ENCODE results near the gene AACS. TPM values are rescaled to one million over a fixed set of nuclear protein-coding genes. Genes with fewer than 3 reads are reported as not detected.

AACS gene
- polyA plus RNA-seq, 1 donor from 2014 or later: 33.2 TPM

DNA sequence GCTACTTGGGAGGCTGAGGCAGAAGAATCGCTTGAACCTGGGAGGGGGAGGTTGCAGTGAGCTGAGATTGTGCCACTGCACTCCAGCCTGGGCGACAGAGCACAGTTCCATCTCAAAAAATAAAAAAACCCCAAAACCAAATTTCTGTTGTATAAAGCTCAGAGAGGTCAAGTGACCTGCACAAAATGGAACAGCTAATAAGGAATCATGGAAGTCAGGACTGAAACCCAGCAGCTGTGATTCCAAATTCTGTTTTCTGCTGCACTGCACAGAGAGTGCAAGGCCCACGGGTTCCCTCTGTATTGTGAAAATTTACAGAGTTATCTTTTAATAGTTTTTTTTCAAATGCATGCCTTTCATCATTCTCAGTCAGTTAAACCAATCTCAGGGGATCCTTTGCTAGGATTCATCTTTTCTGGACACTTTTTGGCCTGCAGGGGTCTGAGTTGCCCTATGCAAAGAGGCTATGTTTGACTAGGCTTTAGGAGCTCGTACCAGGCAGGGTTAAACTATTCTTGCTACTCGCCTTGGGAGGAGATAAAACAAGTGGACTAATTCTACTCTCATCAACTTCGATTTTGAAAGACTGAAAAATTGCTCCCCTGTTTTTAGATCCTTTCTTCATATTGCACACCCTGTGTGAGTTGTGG is 26.1 kb upstream of the AACS start:
- TF ChIP-seq, protein P1, sequence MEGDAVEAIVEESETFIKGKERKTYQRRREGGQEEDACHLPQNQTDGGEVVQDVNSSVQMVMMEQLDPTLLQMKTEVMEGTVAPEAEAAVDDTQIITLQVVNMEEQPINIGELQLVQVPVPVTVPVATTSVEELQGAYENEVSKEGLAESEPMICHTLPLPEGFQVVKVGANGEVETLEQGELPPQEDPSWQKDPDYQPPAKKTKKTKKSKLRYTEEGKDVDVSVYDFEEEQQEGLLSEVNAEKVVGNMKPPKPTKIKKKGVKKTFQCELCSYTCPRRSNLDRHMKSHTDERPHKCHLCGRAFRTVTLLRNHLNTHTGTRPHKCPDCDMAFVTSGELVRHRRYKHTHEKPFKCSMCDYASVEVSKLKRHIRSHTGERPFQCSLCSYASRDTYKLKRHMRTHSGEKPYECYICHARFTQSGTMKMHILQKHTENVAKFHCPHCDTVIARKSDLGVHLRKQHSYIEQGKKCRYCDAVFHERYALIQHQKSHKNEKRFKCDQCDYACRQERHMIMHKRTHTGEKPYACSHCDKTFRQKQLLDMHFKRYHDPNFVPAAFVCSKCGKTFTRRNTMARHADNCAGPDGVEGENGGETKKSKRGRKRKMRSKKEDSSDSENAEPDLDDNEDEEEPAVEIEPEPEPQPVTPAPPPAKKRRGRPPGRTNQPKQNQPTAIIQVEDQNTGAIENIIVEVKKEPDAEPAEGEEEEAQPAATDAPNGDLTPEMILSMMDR (IDR thresholded peaks at IDR 0.05; ENCODE audit: poor library complexity, severe bottlenecking): no peak
- TF ChIP-seq POLR2AphosphoS5 (IDR thresholded peaks at IDR 0.05) (no peak), TAF1 (IDR thresholded peaks at IDR 0.05; ENCODE audit: low read depth) (no peak), EP300 (conservative IDR thresholded peaks at IDR 0.05; ENCODE audit: poor library complexity, severe bottlenecking) (no peak)
- TF ChIP-seq, protein P2, sequence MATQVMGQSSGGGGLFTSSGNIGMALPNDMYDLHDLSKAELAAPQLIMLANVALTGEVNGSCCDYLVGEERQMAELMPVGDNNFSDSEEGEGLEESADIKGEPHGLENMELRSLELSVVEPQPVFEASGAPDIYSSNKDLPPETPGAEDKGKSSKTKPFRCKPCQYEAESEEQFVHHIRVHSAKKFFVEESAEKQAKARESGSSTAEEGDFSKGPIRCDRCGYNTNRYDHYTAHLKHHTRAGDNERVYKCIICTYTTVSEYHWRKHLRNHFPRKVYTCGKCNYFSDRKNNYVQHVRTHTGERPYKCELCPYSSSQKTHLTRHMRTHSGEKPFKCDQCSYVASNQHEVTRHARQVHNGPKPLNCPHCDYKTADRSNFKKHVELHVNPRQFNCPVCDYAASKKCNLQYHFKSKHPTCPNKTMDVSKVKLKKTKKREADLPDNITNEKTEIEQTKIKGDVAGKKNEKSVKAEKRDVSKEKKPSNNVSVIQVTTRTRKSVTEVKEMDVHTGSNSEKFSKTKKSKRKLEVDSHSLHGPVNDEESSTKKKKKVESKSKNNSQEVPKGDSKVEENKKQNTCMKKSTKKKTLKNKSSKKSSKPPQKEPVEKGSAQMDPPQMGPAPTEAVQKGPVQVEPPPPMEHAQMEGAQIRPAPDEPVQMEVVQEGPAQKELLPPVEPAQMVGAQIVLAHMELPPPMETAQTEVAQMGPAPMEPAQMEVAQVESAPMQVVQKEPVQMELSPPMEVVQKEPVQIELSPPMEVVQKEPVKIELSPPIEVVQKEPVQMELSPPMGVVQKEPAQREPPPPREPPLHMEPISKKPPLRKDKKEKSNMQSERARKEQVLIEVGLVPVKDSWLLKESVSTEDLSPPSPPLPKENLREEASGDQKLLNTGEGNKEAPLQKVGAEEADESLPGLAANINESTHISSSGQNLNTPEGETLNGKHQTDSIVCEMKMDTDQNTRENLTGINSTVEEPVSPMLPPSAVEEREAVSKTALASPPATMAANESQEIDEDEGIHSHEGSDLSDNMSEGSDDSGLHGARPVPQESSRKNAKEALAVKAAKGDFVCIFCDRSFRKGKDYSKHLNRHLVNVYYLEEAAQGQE (IDR thresholded peaks at IDR 0.05; ENCODE audit: borderline replicate concordance): no peak
- no peak overlapping the region for H3K4me2 ChIP-seq (ENCODE audit: low read length)
- no peaks in the 10 kb centered on the region for H3K27me3 ChIP-seq (ENCODE audit: insufficient read depth, low read depth, low read length)
- H3K9me3 ChIP-seq (ENCODE audit: low read length): no peaks in the 10 kb centered on the region
- no peaks in the 10 kb centered on the region for H3K9me2 ChIP-seq (ENCODE audit: insufficient read depth, low read length)
- no peak overlapping the region for H2AFZ ChIP-seq (ENCODE audit: low read depth, low read length)
- no peaks in the 10 kb centered on the region for H4K20me1 ChIP-seq (ENCODE audit: insufficient read depth)
- H3K27ac ChIP-seq (ENCODE audit: low read length): no peak overlapping the region
- no peak overlapping the region for H3K4me3 ChIP-seq (ENCODE audit: low read length)
- H3K36me3 ChIP-seq (ENCODE audit: insufficient read depth, low read length): no peaks in the 10 kb centered on the region
- no peaks in the 10 kb centered on the region for H3K79me2 ChIP-seq (replicated peaks; ENCODE audit: insufficient read depth, low read length)
- no peak overlapping the region for H3K9ac ChIP-seq (ENCODE audit: low read length)
- no peaks in the 10 kb centered on the region for H3F3A ChIP-seq (ENCODE audit: insufficient read depth, low read length, poor library complexity, severe bottlenecking)

DNA sequence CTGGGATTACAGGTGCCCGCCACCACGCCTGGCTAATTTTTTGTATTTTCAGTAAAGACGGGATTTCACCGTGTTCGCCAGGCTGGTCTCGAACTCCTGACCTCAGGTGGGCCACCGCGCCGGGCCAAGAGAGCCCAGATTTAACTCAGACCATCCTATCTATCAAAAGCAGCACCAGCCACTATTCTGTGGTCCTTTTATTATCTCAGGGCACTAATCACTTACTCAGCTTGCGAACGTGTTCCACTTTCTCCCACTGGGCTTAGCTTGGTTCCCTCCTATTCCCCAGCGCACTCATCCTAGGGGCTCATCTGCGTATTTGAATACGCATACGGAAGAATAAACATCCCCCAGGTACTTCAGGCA is 16.2 kb upstream of the AACS start:
- TF ChIP-seq TAF1 (IDR thresholded peaks at IDR 0.05; ENCODE audit: low read depth) (no peak), RAD21 (conservative IDR thresholded peaks at IDR 0.05) (no peak), EZH2 (IDR thresholded peaks at IDR 0.05; ENCODE audit: borderline replicate concordance, insufficient read depth, low read length, poor library complexity, severe bottlenecking) (no peak)
- TF ChIP-seq, protein P1 (IDR thresholded peaks at IDR 0.05; ENCODE audit: poor library complexity, severe bottlenecking): no peak
- H3K27me3 ChIP-seq (ENCODE audit: insufficient read depth, low read depth, low read length): no peaks in the 10 kb centered on the region
- H3F3A ChIP-seq (ENCODE audit: insufficient read depth, low read length, poor library complexity, severe bottlenecking): no peaks in the 10 kb centered on the region
- H3K27ac ChIP-seq (ENCODE audit: low read length): no peak overlapping the region
- no peaks in the 10 kb centered on the region for H4K20me1 ChIP-seq (ENCODE audit: insufficient read depth)
- no peak overlapping the region for H2AFZ ChIP-seq (ENCODE audit: low read depth, low read length)
- no peaks in the 10 kb centered on the region for H3K9me3 ChIP-seq (ENCODE audit: low read length)
- peak overlapping the region; percentile 50 for H3K4me3 ChIP-seq (ENCODE audit: low read length)
- H3K9me2 ChIP-seq (ENCODE audit: insufficient read depth, low read length): no peaks in the 10 kb centered on the region
- H3K4me2 ChIP-seq (ENCODE audit: low read length): no peak overlapping the region
- H3K9ac ChIP-seq (ENCODE audit: low read length): no peak overlapping the region
- H3K36me3 ChIP-seq (ENCODE audit: insufficient read depth, low read length): no peaks in the 10 kb centered on the region
- H3K79me2 ChIP-seq (replicated peaks; ENCODE audit: insufficient read depth, low read length): no peaks in the 10 kb centered on the region
